ENCODE data around the gene CDHR2.

CDHR2 gene

DNA sequence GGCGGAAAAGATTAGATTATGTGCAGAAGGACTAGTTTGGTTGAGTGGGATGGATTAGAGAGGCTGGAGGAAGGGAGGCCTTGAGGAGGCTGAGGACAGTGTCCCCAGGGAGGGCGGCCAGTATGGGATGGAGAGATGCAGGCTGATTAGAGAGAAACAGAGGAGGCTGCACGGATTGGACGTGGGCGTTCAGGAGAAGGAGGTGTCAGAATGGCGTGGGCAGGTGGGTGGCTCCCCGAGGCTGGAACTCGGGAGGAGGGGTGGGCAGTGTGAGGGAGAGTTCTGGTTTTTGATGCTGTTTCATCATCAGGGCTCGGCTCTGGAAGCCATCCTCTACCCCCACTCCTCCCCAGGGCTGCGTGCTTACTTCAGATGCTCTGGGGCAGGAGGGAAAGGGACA lies 13.0 kb downstream of the CDHR2 start:
- TF ChIP-seq ZC3H10 (CRISPR knock-in tag; IDR thresholded peaks at IDR 0.05) (no peak), SNAI2 (CRISPR knock-in tag; IDR thresholded peaks at IDR 0.05) (no peak), ZNF70 (CRISPR knock-in tag; IDR thresholded peaks at IDR 0.05) (no peak), ARNTL (CRISPR knock-in tag; IDR thresholded peaks at IDR 0.05; ENCODE audit: borderline replicate concordance, low read depth) (no peak), ZNF8 (CRISPR knock-in tag; IDR thresholded peaks at IDR 0.05) (no peak)
- ATAC-seq, result no peak

DNA sequence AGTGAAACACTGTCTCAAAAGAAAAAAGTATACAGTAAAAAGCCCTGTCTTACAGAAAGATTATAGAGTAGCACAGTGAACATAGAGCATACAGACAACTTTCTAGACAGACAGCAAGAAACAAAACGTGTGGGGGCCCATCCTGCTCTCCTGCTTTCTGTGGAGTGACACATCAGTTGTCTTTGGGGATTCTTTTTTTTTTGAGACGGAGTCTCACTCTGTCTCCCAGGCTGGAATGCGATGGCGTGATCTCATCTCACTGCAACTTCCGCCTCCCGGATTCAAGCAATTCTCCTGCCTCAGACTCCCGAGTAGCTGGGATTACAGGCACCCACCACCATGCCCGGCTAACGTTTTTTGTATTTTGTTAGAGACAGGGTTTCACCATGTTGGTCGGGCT lies 14.9 kb downstream of the CDHR2 start:
- TF ChIP-seq, protein P1, sequence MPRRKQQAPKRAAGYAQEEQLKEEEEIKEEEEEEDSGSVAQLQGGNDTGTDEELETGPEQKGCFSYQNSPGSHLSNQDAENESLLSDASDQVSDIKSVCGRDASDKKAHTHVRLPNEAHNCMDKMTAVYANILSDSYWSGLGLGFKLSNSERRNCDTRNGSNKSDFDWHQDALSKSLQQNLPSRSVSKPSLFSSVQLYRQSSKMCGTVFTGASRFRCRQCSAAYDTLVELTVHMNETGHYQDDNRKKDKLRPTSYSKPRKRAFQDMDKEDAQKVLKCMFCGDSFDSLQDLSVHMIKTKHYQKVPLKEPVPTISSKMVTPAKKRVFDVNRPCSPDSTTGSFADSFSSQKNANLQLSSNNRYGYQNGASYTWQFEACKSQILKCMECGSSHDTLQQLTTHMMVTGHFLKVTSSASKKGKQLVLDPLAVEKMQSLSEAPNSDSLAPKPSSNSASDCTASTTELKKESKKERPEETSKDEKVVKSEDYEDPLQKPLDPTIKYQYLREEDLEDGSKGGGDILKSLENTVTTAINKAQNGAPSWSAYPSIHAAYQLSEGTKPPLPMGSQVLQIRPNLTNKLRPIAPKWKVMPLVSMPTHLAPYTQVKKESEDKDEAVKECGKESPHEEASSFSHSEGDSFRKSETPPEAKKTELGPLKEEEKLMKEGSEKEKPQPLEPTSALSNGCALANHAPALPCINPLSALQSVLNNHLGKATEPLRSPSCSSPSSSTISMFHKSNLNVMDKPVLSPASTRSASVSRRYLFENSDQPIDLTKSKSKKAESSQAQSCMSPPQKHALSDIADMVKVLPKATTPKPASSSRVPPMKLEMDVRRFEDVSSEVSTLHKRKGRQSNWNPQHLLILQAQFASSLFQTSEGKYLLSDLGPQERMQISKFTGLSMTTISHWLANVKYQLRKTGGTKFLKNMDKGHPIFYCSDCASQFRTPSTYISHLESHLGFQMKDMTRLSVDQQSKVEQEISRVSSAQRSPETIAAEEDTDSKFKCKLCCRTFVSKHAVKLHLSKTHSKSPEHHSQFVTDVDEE (CRISPR knock-in tag; IDR thresholded peaks at IDR 0.05), result no peak
- TF ChIP-seq OSR1 (CRISPR knock-in tag; IDR thresholded peaks at IDR 0.05) (no peak), TCF4 (CRISPR knock-in tag; IDR thresholded peaks at IDR 0.05; ENCODE audit: borderline replicate concordance) (no peak), CSDC2 (CRISPR knock-in tag; IDR thresholded peaks at IDR 0.05) (no peak), ZNF8 (CRISPR knock-in tag; IDR thresholded peaks at IDR 0.05) (no peak), ZNF70 (CRISPR knock-in tag; IDR thresholded peaks at IDR 0.05) (no peak), ZFP3 (CRISPR knock-in tag; IDR thresholded peaks at IDR 0.05) (no peak), RARB (CRISPR knock-in tag; IDR thresholded peaks at IDR 0.05) (no peak)
- TF ChIP-seq, protein P2, sequence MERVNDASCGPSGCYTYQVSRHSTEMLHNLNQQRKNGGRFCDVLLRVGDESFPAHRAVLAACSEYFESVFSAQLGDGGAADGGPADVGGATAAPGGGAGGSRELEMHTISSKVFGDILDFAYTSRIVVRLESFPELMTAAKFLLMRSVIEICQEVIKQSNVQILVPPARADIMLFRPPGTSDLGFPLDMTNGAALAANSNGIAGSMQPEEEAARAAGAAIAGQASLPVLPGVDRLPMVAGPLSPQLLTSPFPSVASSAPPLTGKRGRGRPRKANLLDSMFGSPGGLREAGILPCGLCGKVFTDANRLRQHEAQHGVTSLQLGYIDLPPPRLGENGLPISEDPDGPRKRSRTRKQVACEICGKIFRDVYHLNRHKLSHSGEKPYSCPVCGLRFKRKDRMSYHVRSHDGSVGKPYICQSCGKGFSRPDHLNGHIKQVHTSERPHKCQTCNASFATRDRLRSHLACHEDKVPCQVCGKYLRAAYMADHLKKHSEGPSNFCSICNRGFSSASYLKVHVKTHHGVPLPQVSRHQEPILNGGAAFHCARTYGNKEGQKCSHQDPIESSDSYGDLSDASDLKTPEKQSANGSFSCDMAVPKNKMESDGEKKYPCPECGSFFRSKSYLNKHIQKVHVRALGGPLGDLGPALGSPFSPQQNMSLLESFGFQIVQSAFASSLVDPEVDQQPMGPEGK (CRISPR knock-in tag; IDR thresholded peaks at IDR 0.05; ENCODE audit: borderline replicate concordance), result no peak
- TF ChIP-seq, protein P3, sequence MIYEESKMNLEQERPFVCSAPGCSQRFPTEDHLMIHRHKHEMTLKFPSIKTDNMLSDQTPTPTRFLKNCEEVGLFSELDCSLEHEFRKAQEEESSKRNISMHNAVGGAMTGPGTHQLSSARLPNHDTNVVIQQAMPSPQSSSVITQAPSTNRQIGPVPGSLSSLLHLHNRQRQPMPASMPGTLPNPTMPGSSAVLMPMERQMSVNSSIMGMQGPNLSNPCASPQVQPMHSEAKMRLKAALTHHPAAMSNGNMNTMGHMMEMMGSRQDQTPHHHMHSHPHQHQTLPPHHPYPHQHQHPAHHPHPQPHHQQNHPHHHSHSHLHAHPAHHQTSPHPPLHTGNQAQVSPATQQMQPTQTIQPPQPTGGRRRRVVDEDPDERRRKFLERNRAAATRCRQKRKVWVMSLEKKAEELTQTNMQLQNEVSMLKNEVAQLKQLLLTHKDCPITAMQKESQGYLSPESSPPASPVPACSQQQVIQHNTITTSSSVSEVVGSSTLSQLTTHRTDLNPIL (CRISPR knock-in tag; IDR thresholded peaks at IDR 0.05; ENCODE audit: low read depth), result no peak
- no peak for ATAC-seq

DNA sequence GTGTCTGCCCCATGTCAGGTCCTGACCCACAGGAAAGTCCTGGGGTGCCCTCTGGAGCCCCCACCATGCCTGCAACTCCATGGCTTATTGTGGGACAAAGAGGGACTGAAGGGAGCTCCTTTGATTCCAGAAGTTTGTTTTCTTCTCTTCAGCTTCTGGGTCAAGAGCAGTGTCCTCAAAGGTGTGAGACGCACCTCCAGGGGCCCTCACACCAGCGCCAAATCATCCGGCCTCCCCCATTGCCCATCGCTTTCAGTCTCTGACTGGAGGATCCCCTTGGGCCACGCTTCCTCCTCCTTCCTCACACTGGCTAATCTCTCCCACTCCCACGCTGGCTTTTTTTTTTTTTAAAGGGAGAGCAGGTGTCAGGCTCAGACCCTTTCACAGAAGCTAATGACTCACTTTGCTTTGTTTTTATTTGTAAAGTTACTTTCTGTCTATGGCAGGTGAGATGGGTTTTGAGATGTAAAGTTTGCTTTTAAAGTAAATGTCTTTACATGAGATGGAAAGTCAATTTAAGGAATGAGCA lies 16.7 kb downstream of the CDHR2 start:
- no peak for TF ChIP-seq RARB (CRISPR knock-in tag; IDR thresholded peaks at IDR 0.05)
- TF ChIP-seq BACH2 (CRISPR knock-in tag; IDR thresholded peaks at IDR 0.05; ENCODE audit: borderline replicate concordance), result no peak
- no peak for TF ChIP-seq SNAI2 (CRISPR knock-in tag; IDR thresholded peaks at IDR 0.05)
- TF ChIP-seq, protein P4, sequence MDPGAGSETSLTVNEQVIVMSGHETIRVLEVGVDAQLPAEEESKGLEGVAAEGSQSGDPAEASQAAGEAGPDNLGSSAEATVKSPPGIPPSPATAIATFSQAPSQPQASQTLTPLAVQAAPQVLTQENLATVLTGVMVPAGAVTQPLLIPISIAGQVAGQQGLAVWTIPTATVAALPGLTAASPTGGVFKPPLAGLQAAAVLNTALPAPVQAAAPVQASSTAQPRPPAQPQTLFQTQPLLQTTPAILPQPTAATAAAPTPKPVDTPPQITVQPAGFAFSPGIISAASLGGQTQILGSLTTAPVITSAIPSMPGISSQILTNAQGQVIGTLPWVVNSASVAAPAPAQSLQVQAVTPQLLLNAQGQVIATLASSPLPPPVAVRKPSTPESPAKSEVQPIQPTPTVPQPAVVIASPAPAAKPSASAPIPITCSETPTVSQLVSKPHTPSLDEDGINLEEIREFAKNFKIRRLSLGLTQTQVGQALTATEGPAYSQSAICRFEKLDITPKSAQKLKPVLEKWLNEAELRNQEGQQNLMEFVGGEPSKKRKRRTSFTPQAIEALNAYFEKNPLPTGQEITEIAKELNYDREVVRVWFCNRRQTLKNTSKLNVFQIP (CRISPR knock-in tag; IDR thresholded peaks at IDR 0.05; ENCODE audit: borderline replicate concordance, low read depth), result no peak
- no peak for TF ChIP-seq PPARA (CRISPR knock-in tag; IDR thresholded peaks at IDR 0.05; ENCODE audit: borderline replicate concordance)
- TF ChIP-seq ZC3H10 (CRISPR knock-in tag; IDR thresholded peaks at IDR 0.05), result no peak
- TF ChIP-seq ZNF8 (CRISPR knock-in tag; IDR thresholded peaks at IDR 0.05), result no peak
- ATAC-seq, result no peak

DNA sequence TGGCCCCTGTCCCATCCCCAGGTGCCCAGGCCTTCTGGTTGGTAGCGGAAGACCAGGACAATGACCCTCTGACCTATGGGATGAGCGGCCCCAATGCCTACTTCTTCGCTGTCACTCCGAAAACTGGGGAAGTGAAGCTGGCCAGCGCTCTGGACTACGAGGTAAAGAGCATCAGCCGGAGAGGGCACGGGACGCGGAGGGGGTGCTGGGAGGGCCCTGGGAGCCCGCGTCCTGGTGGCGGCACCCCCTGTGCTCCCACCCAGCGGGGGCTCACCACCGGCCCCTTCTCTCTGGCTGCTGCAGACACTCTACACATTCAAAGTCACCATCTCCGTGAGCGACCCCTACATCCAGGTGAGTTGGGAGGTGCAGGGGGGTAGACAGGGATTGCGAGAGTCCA lies 19.5 kb downstream of the CDHR2 start:
- TF ChIP-seq ZNF8 (CRISPR knock-in tag; IDR thresholded peaks at IDR 0.05) (no peak), TOX (CRISPR knock-in tag; IDR thresholded peaks at IDR 0.05; ENCODE audit: borderline replicate concordance) (no peak), SNAI2 (CRISPR knock-in tag; IDR thresholded peaks at IDR 0.05) (no peak), CSDC2 (CRISPR knock-in tag; IDR thresholded peaks at IDR 0.05) (no peak), GLIS3 (CRISPR knock-in tag; IDR thresholded peaks at IDR 0.05) (no peak), ARNTL (CRISPR knock-in tag; IDR thresholded peaks at IDR 0.05; ENCODE audit: borderline replicate concordance, low read depth) (no peak)
- TF ChIP-seq, protein P2 (CRISPR knock-in tag; IDR thresholded peaks at IDR 0.05; ENCODE audit: borderline replicate concordance), result no peak
- ATAC-seq, result no peak
